ENCODE results near the gene BAD. TPM values are rescaled to one million over a fixed set of nuclear protein-coding genes. Genes with fewer than 3 reads are reported as not detected.

The BAD gene
- total RNA-seq, 2 donors from 2014 or later: 86.0 to 89.6 TPM

- no peak for DNase-seq
- H3K4me3 ChIP-seq: no peak overlapping the region
- H3K36me3 ChIP-seq: no peaks in the 10 kb centered on the region
- TF ChIP-seq CTCF (IDR thresholded peaks at IDR 0.05): no peak
- intact Hi-C loops (cut with DNase I): no loop called here
- H3K27ac ChIP-seq: peak overlapping the region; percentile 77
- peaks cover 26% of the 10 kb centered on the region for H3K4me1 ChIP-seq
- no peaks in the 10 kb centered on the region for H3K27me3 ChIP-seq
- H3K9ac ChIP-seq (ENCODE audit: low read depth in 2 of 2, low read length in 2 of 2): peak overlapping the region; percentile 8 to 91
- no peaks in the 10 kb centered on the region for H3K9me3 ChIP-seq
Measured at GRCh38 chr11:64238076-64238475, 46.4 kb downstream of the BAD start.

- Histone ChIP-seq H3K27me3 (no peaks in the 10 kb centered on the region), H3K4me1 (peaks cover 23% of the 10 kb centered on the region), H3K27ac (peak overlapping the region; percentile 77), H3K9me3 (no peaks in the 10 kb centered on the region), H3K4me3 (no peak overlapping the region), H3K36me3 (no peaks in the 10 kb centered on the region), H3K9ac (ENCODE audit: low read depth in 2 of 2, low read length in 2 of 2) (peak overlapping the region; percentile 8 to 91)
- TF ChIP-seq CTCF (IDR thresholded peaks at IDR 0.05): no peak
- peak; percentile 95 for DNase-seq
- intact Hi-C loops (cut with DNase I): no loop called here
Measured at GRCh38 chr11:64237484-64237951, 46.9 kb downstream of the BAD start.

GRCh38 chr11:64235437-64236161 lies 48.9 kb downstream of the BAD start:
- Histone ChIP-seq H3K4me3 (peak overlapping the region; percentile 68), H3K27me3 (no peaks in the 10 kb centered on the region), H3K9ac (ENCODE audit: low read depth in 2 of 2, low read length in 2 of 2) (peak overlapping the region; percentile 74 to 77), H3K36me3 (no peaks in the 10 kb centered on the region), H3K4me1 (peaks cover 22% of the 10 kb centered on the region), H3K9me3 (no peaks in the 10 kb centered on the region), H3K27ac (peak overlapping the region; percentile 62)
- DNase-seq: no peak
- intact Hi-C loops (cut with DNase I): no loop called here
- no peak for TF ChIP-seq CTCF (IDR thresholded peaks at IDR 0.05)

- intact Hi-C loops (cut with DNase I): no loop called here
- no peaks in the 10 kb centered on the region for H3K36me3 ChIP-seq
- H3K27me3 ChIP-seq: no peaks in the 10 kb centered on the region
- peak overlapping the region; percentile 74 to 77 for H3K9ac ChIP-seq (ENCODE audit: low read depth in 2 of 2, low read length in 2 of 2)
- no peak for TF ChIP-seq CTCF (IDR thresholded peaks at IDR 0.05)
- peaks cover 16% of the 10 kb centered on the region for H3K4me1 ChIP-seq
- peak overlapping the region; percentile 62 for H3K27ac ChIP-seq
- H3K9me3 ChIP-seq: no peaks in the 10 kb centered on the region
- DNase-seq: peak; percentile 78
- H3K4me3 ChIP-seq: peak overlapping the region; percentile 68
Measured at GRCh38 chr11:64234647-64235379, 49.7 kb downstream of the BAD start.

GRCh38 chr11:64233913-64234586 lies 50.4 kb downstream of the BAD start, which contains the start of gene VEGFB:
Gene VEGFB (plus strand): TSS chr11:64234584. CDS start chr11:64234834, 250 bp downstream.
- Histone ChIP-seq H3K9me3 (no peaks in the 10 kb centered on the region), H3K27me3 (no peaks in the 10 kb centered on the region), H3K4me3 (peak within 1 kb of the TSS; percentile 68), H3K27ac (peak within 1 kb of the TSS; percentile 62), H3K9ac (ENCODE audit: low read depth in 2 of 2, low read length in 2 of 2) (peak within 1 kb of the TSS; percentile 74 to 79), H3K4me1 (peaks cover 20% of the 10 kb centered on the region), H3K36me3 (no peaks in the 10 kb centered on the region)
- DNase-seq: peak; percentile 79
- intact Hi-C loops (cut with DNase I): no loop called here
- TF ChIP-seq CTCF (IDR thresholded peaks at IDR 0.05): no peak

Measured in colonic mucosa (tissue), 4 donors.